A549 (cell line): ENCODE data around the gene DYNLRB1. TPM values are rescaled to one million over a fixed set of nuclear protein-coding genes. Genes with fewer than 3 reads are reported as not detected.
A peak's percentile ranks its signal among the peaks of the same experiment; 100 is the strongest.

Experiments
- ATAC-seq, 2 experiments: fragments of 200-7000 bp in 1 of 2; fragments of >200 bp in 1 of 2; cut with Nextera tagmentation in 1 of 2; cut with Tn5 transposase in 1 of 2; 3 replicates each; pipeline versions ENCODE4 v1.8.0 to v1.9.1; 2018 to 2020; ENCODE audit warnings: mild to moderate bottlenecking in 1 of 2, moderate library complexity in 1 of 2
- CTCF ChIA-PET: fragments of 300-600 bp; sonication (Branson Sonifier 250); formaldehyde crosslinking; extraction: SDS; loops from one replicate; lab custom pipeline; 2021; ENCODE audit warnings: antibody characterized with exemption, inconsistent platforms; lab: Yijun Ruan, JAX
- POLR2A ChIA-PET: fragments of 350-600 bp; formaldehyde crosslinking; extraction: SDS; loops from one replicate; lab custom pipeline; 2021; ENCODE audit warnings: antibody characterized with exemption, inconsistent platforms; lab: Yijun Ruan, JAX
- DNase-seq, 2 experiments: peaks; one replicate each; pipeline versions ENCODE4 v3.0.0 to v3.0.0-alpha.2; 2011 to 2016; ENCODE audit warnings: low read depth in 1 of 2, low spot score in 1 of 2
- FAIRE-seq: peaks from 2 replicates; lab custom pipeline; 2011; peaks lifted over from hg19 to GRCh38; lab: Jason Lieb, UNC
- H3K27ac ChIP-seq, 2 experiments: fragments of >200 bp; sonication (Bioruptor Twin); formaldehyde crosslinking; 3 replicates each; pipeline ENCODE4 v1.5.1; 2016 to 2017
- H3K4me1 ChIP-seq: fragments of >200 bp; sonication (Bioruptor Twin); formaldehyde crosslinking; 3 replicates; pipeline ENCODE4 v1.6.1; 2016
- H3K4me2 ChIP-seq: fragments of >200 bp; sonication (Bioruptor Twin); formaldehyde crosslinking; 3 replicates; pipeline ENCODE4 v1.6.1; 2016
- H3K4me3 ChIP-seq: fragments of >200 bp; sonication (Bioruptor Twin); formaldehyde crosslinking; 3 replicates; pipeline ENCODE4 v1.5.1; 2016
- H3K9me3 ChIP-seq: fragments of >200 bp; sonication (Bioruptor Twin); formaldehyde crosslinking; 3 replicates; pipeline ENCODE4 v1.6.1; 2016
- BHLHE40 ChIP-seq: IDR thresholded peaks from 2 replicates; pipeline ENCODE4 v1.6.1; 2012; ENCODE audit warnings: low read depth, low read length, inconsistent platforms
- ELK1 ChIP-seq: fragments of 150-350 bp; IDR thresholded peaks from 2 replicates; pipeline ENCODE4 v1.6.1; 2014; ENCODE audit warnings: low read depth, mild to moderate bottlenecking, low read length
- FOSL2 ChIP-seq, 2 experiments: fragments of 450-650 bp in 1 of 2; fragments of >200 bp in 1 of 2; sonication (Bioruptor Twin) in 1 of 2; formaldehyde crosslinking; IDR thresholded peaks; 2 replicates each; pipeline versions ENCODE4 v1.5.0 to v1.6.1; 2016 to 2020; ENCODE audit warnings: mild to moderate bottlenecking in 1 of 2, moderate library complexity in 1 of 2
- GATA3 ChIP-seq: IDR thresholded peaks from 2 replicates; pipeline ENCODE4 v1.6.1; 2012; ENCODE audit warnings: borderline replicate concordance
- HDAC2 ChIP-seq: fragments of 200-600 bp; sonication (generic); IDR thresholded peaks from 2 replicates; pipeline ENCODE4 v1.6.1; 2016
- HMGXB4 ChIP-seq: fragments of 250-450 bp; sonication (Bioruptor Pico); IDR thresholded peaks from 2 replicates; pipeline ENCODE4 v1.5.0; 2021; ENCODE audit warnings: mild to moderate bottlenecking, moderate library complexity, borderline replicate concordance
- JUNB ChIP-seq: fragments of >200 bp; sonication (Bioruptor Twin); formaldehyde crosslinking; IDR thresholded peaks from 2 replicates; pipeline ENCODE4 v1.6.1; 2016
- KDM1A ChIP-seq: fragments of 200-600 bp; sonication (generic); IDR thresholded peaks from 2 replicates; pipeline ENCODE4 v1.6.1; 2016; ENCODE audit warnings: low read depth, mild to moderate bottlenecking
- KDM5A ChIP-seq: fragments of 200-600 bp; sonication (generic); IDR thresholded peaks from 2 replicates; pipeline ENCODE4 v1.6.1; 2016; ENCODE audit warnings: antibody characterized with exemption, mild to moderate bottlenecking
- MYC ChIP-seq: IDR thresholded peaks from 2 replicates; pipeline ENCODE4 v1.6.1; 2012; ENCODE audit warnings: mild to moderate bottlenecking, inconsistent platforms, low read length, improper control_type of control experiment, borderline replicate concordance
- POLR2AphosphoS2 ChIP-seq: conservative IDR thresholded peaks from 2 replicates; pipeline ENCODE4 v1.6.1; 2012; ENCODE audit warnings: low read length, improper control_type of control experiment, inconsistent platforms
- REST ChIP-seq: fragments of 200-600 bp; sonication (generic); IDR thresholded peaks from 2 replicates; pipeline ENCODE4 v1.6.1; 2016; ENCODE audit warnings: antibody characterized with exemption, mild to moderate bottlenecking, moderate library complexity
- TFCP2L1 ChIP-seq: fragments of 250-450 bp; sonication (Bioruptor Pico); IDR thresholded peaks from 2 replicates; pipeline ENCODE4 v1.5.0; 2021; ENCODE audit warnings: mild to moderate bottlenecking
- ZSCAN20 ChIP-seq: fragments of 250-450 bp; sonication (Bioruptor Pico); IDR thresholded peaks from 2 replicates; pipeline ENCODE4 v1.8.0; 2022; ENCODE audit warnings: mild to moderate bottlenecking, moderate library complexity
- WGBS: methylation state at CpG from one replicate; pipeline ENCODE4 v1.1.6; 2017; ENCODE audit errors: missing lambda C conversion rate; 5-methylcytosine and 5-hydroxymethylcytosine counted together
- polyA plus RNA-seq, 4 experiments: library from polyadenylated mRNA; depleted of rRNA in 3 of 4; stranded (reverse); fragments of >200 nt; fragmentation: RNase III in 1 of 4; extraction: RNeasy Plus Mini Kit Qiagen cat#74134 plus additional on column Dnase treatment in 1 of 4; gene quantifications; 2 replicates in 3 of 4; 3 replicates in 1 of 4; pipeline ENCODE4 v1.2.3, GENCODE V29; 2011 to 2017

Gene DYNLRB1
- polyA plus RNA-seq, 2 of the 4 experiments (the other 2 are of a cell fraction): 148 to 211 TPM

- TF ChIP-seq HMGXB4 (CRISPR knock-in tag): no peak
- TF ChIP-seq REST: no peak
- TF ChIP-seq JUNB: no peak
- no peak for TF ChIP-seq HDAC2
- no peak for TF ChIP-seq TFCP2L1
- no peak for TF ChIP-seq MYC
- TF ChIP-seq FOSL2 (IDR thresholded peaks at IDR 0.05): no peak
- no peak for TF ChIP-seq FOSL2 (CRISPR knock-in tag; IDR thresholded peaks at IDR 0.05)
- no peak for TF ChIP-seq BHLHE40
Measured at GRCh38 chr20:34535301-34535840, 19.1 kb downstream of the DYNLRB1 start (continued).

- ChIA-PET POLR2A (no interaction called here), CTCF (interaction anchor here (0.6 to 4.0 kb wide), 6 partner anchors 9 to 1213 kb away, joined by 3 to 26 read pairs (median 4); no protein-coding TSS in a partner anchor)
- H3K4me1 ChIP-seq: no peaks in the 10 kb centered on the region
- TF ChIP-seq KDM5A: no peak
- no peak for TF ChIP-seq ELK1
- no peak for TF ChIP-seq ZSCAN20
- TF ChIP-seq REST: no peak
- no peak for TF ChIP-seq KDM1A
- TF ChIP-seq POLR2AphosphoS2: no peak
- TF ChIP-seq GATA3: no peak
- DNase-seq: no peak
- H3K4me3 ChIP-seq: no peak overlapping the region
- 0 out of 6 replicates have a peak, but pooled peaks of 1 of the 2 experiments have one; percentile 10 for ATAC-seq
- H3K4me2 ChIP-seq: no peak overlapping the region
- no peak overlapping the region for H3K27ac ChIP-seq
- WGBS: 86% methylated on average over 2 of the region's 2 CpGs
- H3K9me3 ChIP-seq: no peaks in the 10 kb centered on the region
- no peak for FAIRE-seq
Measured at GRCh38 chr20:34535857-34536256, 19.6 kb downstream of the DYNLRB1 start.
